Tibial artery (tissue), 4 donors: Measurements from ENCODE around the gene SPHK2.
A peak's percentile ranks its signal among the peaks of the same experiment; 100 is the strongest.
"Not testable (repeated sequence)": the region's sequence is repeated elsewhere in the genome, so short reads cannot be mapped to it uniquely, and the experiment has no call there.

Experiments used
- DNase-seq, 2 donors: peaks; one replicate each; pipeline ENCODE4 v3.0.0-alpha.2; 2019
- H3K27ac ChIP-seq, 2 donors: fragments of 200-600 bp; sonication (generic) in 1 of 2; 1 replicate in 1 of 2; 2 replicates in 1 of 2; pipeline ENCODE4 v1.5.1; 2018 to 2019; ENCODE audit warnings: mild to moderate bottlenecking in 1 of 2
- H3K27me3 ChIP-seq, 2 donors: fragments of 200-600 bp; sonication (generic) in 1 of 2; one replicate each; pipeline versions ENCODE4 v1.5.1 to v1.6.0; 2016 to 2019
- H3K36me3 ChIP-seq, 3 donors: fragments of 200-600 bp; sonication (generic) in 2 of 3; one replicate each; pipeline ENCODE4 v1.5.1; 2016 to 2019; ENCODE audit warnings: mild to moderate bottlenecking in 2 of 3
- H3K4me1 ChIP-seq, 4 donors: fragments of 200-600 bp; sonication (generic) in 2 of 4; 1 replicate in 3 of 4; 2 replicates in 1 of 4; pipeline ENCODE4 v1.5.1; 2016 to 2019
- H3K4me3 ChIP-seq, 2 donors: fragments of 200-600 bp; sonication (generic) in 1 of 2; 1 replicate in 1 of 2; 2 replicates in 1 of 2; pipeline ENCODE4 v1.5.1; 2018 to 2019; ENCODE audit warnings: mild to moderate bottlenecking in 2 of 2
- H3K9me3 ChIP-seq, 3 donors: fragments of 200-600 bp; sonication (generic) in 1 of 3; one replicate each; pipeline ENCODE4 v1.5.1; 2016 to 2019
- intact Hi-C: fragments of 100-400 bp; cut with DNase I; formaldehyde crosslinking; loops from one replicate; pipeline ENCODE4 v1.15.0; 2023; ENCODE audit warnings: low total_unique reads
- TF ChIP-seq, protein P1 (sequence below), 2 experiments: fragments of 200-600 bp in 1 of 2; fragments of 450-650 bp in 1 of 2; IDR thresholded peaks; one replicate each; pipeline ENCODE4 v1.5.1; 2017 to 2019; ENCODE audit warnings: antibody characterized with exemption in 2 of 2, mild to moderate bottlenecking in 1 of 2, moderate library complexity in 1 of 2

SPHK2 gene

DNA sequence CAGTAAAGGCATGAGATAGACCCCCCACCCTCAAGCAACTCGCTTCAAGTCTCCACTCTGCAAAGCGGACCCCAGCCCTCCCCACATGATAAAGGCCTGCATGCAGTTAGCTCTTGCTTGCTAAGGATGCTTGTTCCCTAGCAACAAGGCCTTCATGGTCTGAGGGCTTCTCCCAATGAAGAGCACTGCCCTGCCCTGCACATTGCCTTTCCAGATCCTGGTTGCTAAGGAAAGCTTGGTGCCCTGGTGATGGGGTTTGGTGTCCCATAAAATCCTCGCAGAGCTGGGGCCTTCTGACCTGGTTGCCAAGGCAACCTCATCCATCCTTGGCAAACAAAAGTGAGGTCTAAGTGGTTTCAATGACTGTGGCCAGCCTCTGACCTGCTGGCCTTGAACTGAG, 11.9 kb downstream of the SPHK2 start:
- H3K4me3 ChIP-seq, result no peak overlapping the region
- intact Hi-C loops, result no loop called here
- DNase-seq, result no peak
- H3K4me1 ChIP-seq, result peaks cover 0 to 49% (median 36%) of the 10 kb centered on the region in 4 donors
- TF ChIP-seq, protein P1, sequence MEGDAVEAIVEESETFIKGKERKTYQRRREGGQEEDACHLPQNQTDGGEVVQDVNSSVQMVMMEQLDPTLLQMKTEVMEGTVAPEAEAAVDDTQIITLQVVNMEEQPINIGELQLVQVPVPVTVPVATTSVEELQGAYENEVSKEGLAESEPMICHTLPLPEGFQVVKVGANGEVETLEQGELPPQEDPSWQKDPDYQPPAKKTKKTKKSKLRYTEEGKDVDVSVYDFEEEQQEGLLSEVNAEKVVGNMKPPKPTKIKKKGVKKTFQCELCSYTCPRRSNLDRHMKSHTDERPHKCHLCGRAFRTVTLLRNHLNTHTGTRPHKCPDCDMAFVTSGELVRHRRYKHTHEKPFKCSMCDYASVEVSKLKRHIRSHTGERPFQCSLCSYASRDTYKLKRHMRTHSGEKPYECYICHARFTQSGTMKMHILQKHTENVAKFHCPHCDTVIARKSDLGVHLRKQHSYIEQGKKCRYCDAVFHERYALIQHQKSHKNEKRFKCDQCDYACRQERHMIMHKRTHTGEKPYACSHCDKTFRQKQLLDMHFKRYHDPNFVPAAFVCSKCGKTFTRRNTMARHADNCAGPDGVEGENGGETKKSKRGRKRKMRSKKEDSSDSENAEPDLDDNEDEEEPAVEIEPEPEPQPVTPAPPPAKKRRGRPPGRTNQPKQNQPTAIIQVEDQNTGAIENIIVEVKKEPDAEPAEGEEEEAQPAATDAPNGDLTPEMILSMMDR (IDR thresholded peaks at IDR 0.05), result no peak
- peaks cover 0 to 61% (median 1%) of the 10 kb centered on the region in 3 donors for H3K36me3 ChIP-seq
- H3K27me3 ChIP-seq, result no peaks in the 10 kb centered on the region
- peak overlapping the region in 1 of 2 donors; percentile 5 for H3K27ac ChIP-seq
- H3K9me3 ChIP-seq, result no peaks in the 10 kb centered on the region

DNA sequence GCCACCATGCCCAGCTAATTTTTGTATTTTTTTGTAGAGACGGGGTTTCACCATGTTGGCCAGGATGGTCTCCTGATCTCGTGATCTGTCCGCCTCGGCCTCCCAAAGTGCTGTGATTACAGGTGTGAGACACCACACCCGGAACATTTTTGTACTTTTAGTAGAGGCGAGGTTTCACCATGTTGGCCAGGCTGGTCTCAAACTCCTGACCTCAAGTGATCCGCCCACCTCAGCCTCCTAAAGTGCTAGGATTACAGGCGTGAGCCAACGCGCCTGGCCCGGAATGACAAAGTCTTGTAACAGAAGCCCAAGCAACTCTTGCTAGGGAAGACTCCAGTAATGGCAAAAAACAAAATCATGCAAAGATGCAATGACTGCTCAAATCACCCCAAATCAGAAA, 13.0 kb downstream of the SPHK2 start:
- H3K4me3 ChIP-seq, DNase-seq, H3K27me3 ChIP-seq, H3K9me3 ChIP-seq, intact Hi-C loops: not testable (repeated sequence)
- peaks cover 0 to 59% (median 44%) of the 10 kb centered on the region in 4 donors for H3K4me1 ChIP-seq
- peaks cover 0 to 52% (median 0%) of the 10 kb centered on the region in 3 donors for H3K36me3 ChIP-seq
- H3K27ac ChIP-seq, result peak overlapping the region in 1 of 2 donors; percentile 96

GRCh38 chr19:48632692-48633147, 13.4 kb downstream of the SPHK2 start:
- Histone ChIP-seq H3K9me3 (no peaks in the 10 kb centered on the region), H3K27me3 (no peaks in the 10 kb centered on the region), H3K4me3 (no peak overlapping the region), H3K27ac (peak overlapping the region in 1 of 2 donors; percentile 96), H3K4me1 (peaks cover 0 to 59% (median 44%) of the 10 kb centered on the region in 4 donors), H3K36me3 (peaks cover 0 to 47% (median 0%) of the 10 kb centered on the region in 3 donors)
- intact Hi-C loops, result no loop called here
- TF ChIP-seq, protein P1 (IDR thresholded peaks at IDR 0.05), result no peak
- DNase-seq, result no peak

DNA sequence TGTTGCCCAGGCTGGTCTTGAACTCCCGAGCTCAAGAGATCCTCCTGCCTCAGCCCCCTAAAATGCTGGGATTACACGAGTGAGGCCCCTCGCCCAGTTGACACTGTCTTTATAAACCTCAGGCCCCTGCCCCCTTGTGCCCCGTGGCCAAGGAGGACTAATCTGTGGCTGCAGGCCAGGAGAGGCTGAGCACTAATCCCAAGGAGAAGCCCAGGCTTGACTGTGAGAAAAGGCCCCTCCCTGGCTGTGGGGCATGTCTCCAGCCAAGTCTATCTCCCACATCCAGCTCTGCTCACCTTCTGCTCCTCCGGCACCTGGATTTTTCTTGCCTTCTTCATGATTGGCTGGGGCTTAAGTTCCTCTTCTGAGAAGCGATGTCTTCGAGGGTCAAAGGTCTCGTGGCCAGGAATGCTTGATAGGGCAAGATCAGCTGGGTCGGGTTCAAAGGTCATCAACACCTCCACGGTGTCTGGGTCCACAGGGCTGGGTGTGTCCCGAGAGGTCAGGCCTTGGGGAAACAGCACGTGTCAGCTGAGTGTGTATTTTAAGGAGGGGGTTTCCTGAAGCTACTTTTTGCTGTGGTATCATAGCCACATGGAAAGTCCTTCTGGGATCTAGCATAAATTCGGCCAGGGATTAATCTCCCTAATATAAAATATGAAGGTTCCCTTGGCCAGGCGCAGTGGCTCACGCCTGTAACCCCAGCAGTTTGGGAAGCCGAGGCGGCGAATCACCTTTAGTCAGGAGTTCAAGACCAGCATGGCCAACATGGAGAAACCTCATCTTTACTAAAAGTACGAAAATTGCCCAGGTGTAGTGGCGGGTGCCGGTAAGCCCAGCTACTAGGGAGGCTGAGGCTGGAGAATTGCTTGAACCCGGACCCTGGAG, 14.1 kb downstream of the SPHK2 start:
- Histone ChIP-seq H3K4me1 (peaks cover under 1 to 59% (median 45%) of the 10 kb centered on the region in 4 donors), H3K4me3 (peak overlapping the region in 1 of 2 donors; percentile 75)
- TF ChIP-seq, protein P1 (IDR thresholded peaks at IDR 0.05), result no peak

GRCh38 chr19:48634036-48634342, 14.7 kb downstream of the SPHK2 start:
- TF ChIP-seq, protein P1 (IDR thresholded peaks at IDR 0.05), result no peak
- no peaks in the 10 kb centered on the region for H3K27me3 ChIP-seq

More for the DNA sequence above, 14.1 kb downstream of the SPHK2 start:
- no peaks in the 10 kb centered on the region for H3K27me3 ChIP-seq
- peak overlapping the region; percentile 91 to 96 for H3K27ac ChIP-seq
- intact Hi-C loops, result no loop called here
- H3K9me3 ChIP-seq, result no peaks in the 10 kb centered on the region
- peak in 1 of 2 donors; percentile 70 for DNase-seq
- H3K36me3 ChIP-seq, result peaks cover 0 to 40% (median 0%) of the 10 kb centered on the region in 3 donors

More at GRCh38 chr19:48634036-48634342, 14.7 kb downstream of the SPHK2 start:
- intact Hi-C loops, result no loop called here
- no peaks in the 10 kb centered on the region for H3K9me3 ChIP-seq
- peak overlapping the region; percentile 73 to 75 for H3K4me3 ChIP-seq
- DNase-seq, result no peak
- peaks cover 0 to 35% (median 0%) of the 10 kb centered on the region in 3 donors for H3K36me3 ChIP-seq
- H3K4me1 ChIP-seq, result peaks cover 5 to 65% (median 51%) of the 10 kb centered on the region in 4 donors
- peak overlapping the region; percentile 91 to 96 for H3K27ac ChIP-seq
